Activated naive CD4-positive, alpha-beta T cell (primary cell): ENCODE measurements around the gene ITPR2.
"Not testable (repeated sequence)": the region's sequence is repeated elsewhere in the genome, so short reads cannot be mapped to it uniquely, and the experiment has no call there.

Source experiments
- DNase-seq, 4 experiments: peaks; one replicate each; lab custom pipeline; 2025; lab: John Stamatoyannopoulos, UW

ITPR2 gene

GRCh38 chr12:26621932-26622331, 211.1 kb downstream of the ITPR2 start:
- no peak for DNase-seq

- DNase-seq, result no peak
Measured at GRCh38 chr12:26620907-26621306, 212.1 kb downstream of the ITPR2 start.

- DNase-seq, result no peak
Measured at GRCh38 chr12:26617513-26617912, 215.5 kb downstream of the ITPR2 start.

- DNase-seq, result no peak
Measured at GRCh38 chr12:26614011-26614616, 218.9 kb downstream of the ITPR2 start.

GRCh38 chr12:26612203-26612602, 220.8 kb downstream of the ITPR2 start:
- no peak for DNase-seq

- DNase-seq, result no peak
Measured at GRCh38 chr12:26611598-26611997, 221.4 kb downstream of the ITPR2 start.

GRCh38 chr12:26610774-26611173, 222.2 kb downstream of the ITPR2 start:
- no peak for DNase-seq

GRCh38 chr12:26609986-26610385, 223.0 kb downstream of the ITPR2 start:
- DNase-seq, result no peak

- DNase-seq, result no peak
Measured at GRCh38 chr12:26608706-26609105, 224.3 kb downstream of the ITPR2 start.

- DNase-seq, result no peak
Measured at GRCh38 chr12:26608273-26608672, 224.7 kb downstream of the ITPR2 start.

GRCh38 chr12:26606911-26607310, 226.1 kb downstream of the ITPR2 start:
- no peak for DNase-seq

GRCh38 chr12:26604813-26605212, 228.2 kb downstream of the ITPR2 start:
- DNase-seq, result not testable (repeated sequence)

- no peak for DNase-seq
Measured at GRCh38 chr12:26599096-26599695, 233.8 kb downstream of the ITPR2 start.

GRCh38 chr12:26595806-26596205, 237.2 kb downstream of the ITPR2 start:
- no peak for DNase-seq

- DNase-seq, result no peak
Measured at GRCh38 chr12:26580619-26581018, 252.4 kb downstream of the ITPR2 start.

- DNase-seq, result no peak
Measured at GRCh38 chr12:26576266-26576665, 256.7 kb downstream of the ITPR2 start.

- DNase-seq, result no peak
Measured at GRCh38 chr12:26573225-26573909, 259.6 kb downstream of the ITPR2 start.

- DNase-seq, result no peak
Measured at GRCh38 chr12:26572137-26572536, 260.9 kb downstream of the ITPR2 start.

- DNase-seq, result no peak
Measured at GRCh38 chr12:26571560-26571959, 261.4 kb downstream of the ITPR2 start.

GRCh38 chr12:26567126-26567525, 265.9 kb downstream of the ITPR2 start:
- DNase-seq, result no peak

GRCh38 chr12:26566675-26567074, 266.3 kb downstream of the ITPR2 start:
- DNase-seq, result no peak

GRCh38 chr12:26566186-26566585, 266.8 kb downstream of the ITPR2 start:
- no peak for DNase-seq

GRCh38 chr12:26564391-26564790, 268.6 kb downstream of the ITPR2 start:
- DNase-seq, result no peak

GRCh38 chr12:26563552-26563951, 269.4 kb downstream of the ITPR2 start:
- DNase-seq, result no peak
